H1 (cell line): ENCODE measurements around the gene TEX51. TPM values are rescaled to one million over a fixed set of nuclear protein-coding genes. Genes with fewer than 3 reads are reported as not detected.

Source experiments
- HDAC2 ChIP-seq, 2 experiments: fragments of 300-600 bp in 1 of 2; sonication (generic) in 1 of 2; IDR thresholded peaks; 2 replicates each; pipeline ENCODE4 v1.6.1; 2011 to 2012; ENCODE audit warnings: low read depth in 2 of 2, low read length in 2 of 2, mild to moderate bottlenecking in 2 of 2, moderate library complexity in 2 of 2, borderline replicate concordance in 1 of 2, inconsistent platforms in 1 of 2
- NRF1 ChIP-seq: IDR thresholded peaks from 2 replicates; pipeline ENCODE4 v1.6.1; 2011; ENCODE audit warnings: mild to moderate bottlenecking, low read depth, low read length, improper control_type of control experiment
- TAF7 ChIP-seq: optimal IDR thresholded peaks from 2 replicates; pipeline ENCODE3; 2011; ENCODE audit warnings: low read depth, mild to moderate bottlenecking, inconsistent platforms, low read length, moderate library complexity, borderline replicate concordance
- polyA plus RNA-seq, 7 experiments: library from polyadenylated mRNA; depleted of rRNA in 3 of 7; stranded (reverse) in 5 of 7; unstranded in 2 of 7; fragments of >200 nt in 5 of 7; fragments of 200-250 nt in 2 of 7; gene quantifications; 1 replicate in 5 of 7; 2 replicates in 1 of 7; 4 replicates in 1 of 7; pipeline versions ENCODE4 v1.2.1 to v1.2.3, GENCODE V29; 2011 to 2013; ENCODE audit warnings: missing spikeins in 2 of 7, mixed read lengths in 2 of 7
- total RNA-seq: library from RNA; stranded (reverse); fragmentation: NEBNext Ultra II Directional; extraction: Animal tissue kit (Norgen Biotek cat#: 25700); gene quantifications from 2 replicates; pipeline ENCODE4 v1.2.1, GENCODE V29; 2021
- TF ChIP-seq, protein P1 (sequence below), 3 experiments: IDR thresholded peaks; 1 replicate in 2 of 3; 2 replicates in 1 of 3; pipeline versions ENCODE4 v1.5.1 to v1.6.1; 2011; ENCODE audit warnings: low read length in 3 of 3, mild to moderate bottlenecking in 3 of 3, inconsistent platforms in 2 of 3, low read depth in 1 of 3, moderate library complexity in 1 of 3; ENCODE audit not compliant: insufficient read depth in 1 of 3; ENCODE audit errors: control extremely low read depth in 1 of 3
- TF ChIP-seq, protein P2 (sequence below): IDR thresholded peaks from 2 replicates; pipeline ENCODE4 v1.6.1; 2012; ENCODE audit warnings: inconsistent platforms

The TEX51 gene
- total and polyA plus RNA-seq, 2 of the 8 experiments (the other 6 are each of a cell fraction or from before 2014, with no cell fraction given) = not detected

DNA sequence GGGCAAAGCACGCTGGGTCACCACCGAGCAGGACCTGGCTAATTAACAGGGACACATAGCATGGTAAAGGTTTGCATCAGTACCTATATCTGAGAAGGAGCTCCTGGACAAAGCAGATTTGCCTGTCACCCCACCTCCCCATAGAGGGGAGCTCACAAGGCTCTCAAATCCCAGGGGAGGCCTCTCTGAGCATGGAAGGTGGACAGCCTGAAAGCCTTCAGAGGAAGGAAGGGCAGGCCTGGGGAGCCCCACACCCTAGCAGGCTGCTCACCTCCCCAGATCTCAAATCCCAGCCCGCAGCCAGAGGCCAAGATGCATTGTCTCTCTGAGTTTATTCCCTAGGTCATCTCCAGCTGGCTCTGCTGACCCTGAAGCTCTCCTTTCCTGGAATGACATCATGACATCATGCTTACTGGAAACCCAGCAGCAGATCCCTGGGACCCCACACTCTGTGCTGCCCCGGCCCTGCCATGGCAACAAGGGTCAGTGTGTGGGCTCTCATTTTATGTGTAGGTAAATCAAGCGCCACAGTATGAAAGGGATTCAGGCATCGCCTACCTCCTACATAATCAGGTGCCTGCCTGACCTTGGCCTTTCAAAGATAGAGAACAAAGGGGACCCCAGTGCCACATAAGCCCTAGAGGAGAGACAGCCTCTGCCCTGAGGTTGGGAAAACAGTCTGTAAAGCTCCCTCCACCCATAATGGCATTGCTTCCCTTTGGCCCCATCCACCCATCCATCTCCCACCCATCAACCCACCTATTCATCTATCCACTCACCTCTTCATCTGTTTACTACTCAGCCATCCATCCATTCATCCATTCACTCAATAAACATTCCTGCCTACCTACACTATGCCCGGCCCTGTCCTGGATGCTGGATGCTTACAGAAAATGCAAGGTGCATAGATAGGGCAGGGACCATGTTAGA lies 15.7 kb upstream of the TEX51 start (continued):
- TF ChIP-seq, protein P1, sequence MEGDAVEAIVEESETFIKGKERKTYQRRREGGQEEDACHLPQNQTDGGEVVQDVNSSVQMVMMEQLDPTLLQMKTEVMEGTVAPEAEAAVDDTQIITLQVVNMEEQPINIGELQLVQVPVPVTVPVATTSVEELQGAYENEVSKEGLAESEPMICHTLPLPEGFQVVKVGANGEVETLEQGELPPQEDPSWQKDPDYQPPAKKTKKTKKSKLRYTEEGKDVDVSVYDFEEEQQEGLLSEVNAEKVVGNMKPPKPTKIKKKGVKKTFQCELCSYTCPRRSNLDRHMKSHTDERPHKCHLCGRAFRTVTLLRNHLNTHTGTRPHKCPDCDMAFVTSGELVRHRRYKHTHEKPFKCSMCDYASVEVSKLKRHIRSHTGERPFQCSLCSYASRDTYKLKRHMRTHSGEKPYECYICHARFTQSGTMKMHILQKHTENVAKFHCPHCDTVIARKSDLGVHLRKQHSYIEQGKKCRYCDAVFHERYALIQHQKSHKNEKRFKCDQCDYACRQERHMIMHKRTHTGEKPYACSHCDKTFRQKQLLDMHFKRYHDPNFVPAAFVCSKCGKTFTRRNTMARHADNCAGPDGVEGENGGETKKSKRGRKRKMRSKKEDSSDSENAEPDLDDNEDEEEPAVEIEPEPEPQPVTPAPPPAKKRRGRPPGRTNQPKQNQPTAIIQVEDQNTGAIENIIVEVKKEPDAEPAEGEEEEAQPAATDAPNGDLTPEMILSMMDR (IDR thresholded peaks at IDR 0.05; ENCODE audit: control extremely low read depth in 1 of 3, insufficient read depth in 1 of 3, low read depth in 1 of 3, low read length in 3 of 3) = no peak
- TF ChIP-seq NRF1 = no peak
- TF ChIP-seq HDAC2 (IDR thresholded peaks at IDR 0.05; ENCODE audit: borderline replicate concordance in 1 of 2, low read depth in 2 of 2, low read length in 2 of 2) = no peak
- TF ChIP-seq, protein P2, sequence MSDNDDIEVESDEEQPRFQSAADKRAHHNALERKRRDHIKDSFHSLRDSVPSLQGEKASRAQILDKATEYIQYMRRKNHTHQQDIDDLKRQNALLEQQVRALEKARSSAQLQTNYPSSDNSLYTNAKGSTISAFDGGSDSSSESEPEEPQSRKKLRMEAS = no peak
- no peak for TF ChIP-seq TAF7
